Calu3 (cell line): ENCODE measurements around the gene IL1RL2. TPM values are rescaled to one million over a fixed set of nuclear protein-coding genes. Genes with fewer than 3 reads are reported as not detected.

Experiments used
- BruUV-seq: library from RNA; stranded (reverse); fragments of 400-500 nt; replicated peaks from 2 replicates; lab custom pipeline; 2021; lab: Mats Ljungman, UMichigan
- CTCF ChIA-PET: fragments of 300-600 bp; sonication (Branson Sonifier 250); formaldehyde crosslinking; loops from one replicate; lab custom pipeline; 2022; ENCODE audit warnings: antibody characterized with exemption; lab: Charles Lee
- DNase-seq: peaks from one replicate; pipeline ENCODE4 v3.0.0; 2022
- H3K27ac Mint-ChIP-seq: one replicate; pipeline ENCODE4 v1.8.0; 2022; ENCODE audit warnings: mixed read lengths; ENCODE audit not compliant: unreplicated experiment
- H3K27me3 Mint-ChIP-seq: one replicate; pipeline ENCODE4 v1.8.0; 2022; ENCODE audit warnings: mixed read lengths; ENCODE audit not compliant: unreplicated experiment
- H3K36me3 Mint-ChIP-seq: one replicate; pipeline ENCODE4 v1.8.0; 2022; ENCODE audit warnings: mild to moderate bottlenecking, moderate library complexity, mixed read lengths; ENCODE audit not compliant: insufficient read depth, unreplicated experiment
- H3K4me1 Mint-ChIP-seq: one replicate; pipeline ENCODE4 v1.8.0; 2022; ENCODE audit warnings: mild to moderate bottlenecking, low read depth, mixed read lengths; ENCODE audit not compliant: unreplicated experiment
- H3K4me3 Mint-ChIP-seq: one replicate; pipeline ENCODE4 v1.8.0; 2022; ENCODE audit warnings: mild to moderate bottlenecking, low read depth, moderate library complexity, mixed read lengths; ENCODE audit not compliant: unreplicated experiment
- H3K9me3 Mint-ChIP-seq: one replicate; pipeline ENCODE4 v1.8.0; 2022; ENCODE audit warnings: low read depth, mixed read lengths; ENCODE audit not compliant: unreplicated experiment
- CTCF ChIP-seq: fragments of 200-600 bp; IDR thresholded peaks from one replicate; pipeline ENCODE4 v1.8.0; 2022; ENCODE audit warnings: antibody characterized with exemption; ENCODE audit not compliant: unreplicated experiment
- intact Hi-C: fragments of 100-400 bp; cut with micrococcal nuclease; formaldehyde crosslinking; loops from one replicate; pipeline ENCODE4 v1.10.0; 2022; ENCODE audit not compliant: unreplicated experiment
- total RNA-seq: library from RNA; stranded (reverse); gene quantifications from 2 replicates; pipeline ENCODE4 v1.2.3, GENCODE V29; 2022

IL1RL2 gene
- total RNA-seq, 1 experiment from 2014 or later: 0.68 TPM

- DNase-seq: no peak
- intact Hi-C loops: loop anchor here (5.0 kb wide), 1 partner anchor 107 kb away; the partner anchor contains the start of gene IL18R1
- peak overlapping the region; percentile 22 for H3K27ac Mint-ChIP-seq
- H3K9me3 Mint-ChIP-seq: no peaks in the 10 kb centered on the region
- H3K4me1 Mint-ChIP-seq: peaks cover 18% of the 10 kb centered on the region
- no TSS peak for BruUV-seq
- TF ChIP-seq CTCF: no peak
- peak overlapping the region; percentile 75 for H3K4me3 Mint-ChIP-seq
- H3K36me3 Mint-ChIP-seq: peaks cover 8% of the 10 kb centered on the region
- peaks cover 8% of the 10 kb centered on the region for H3K27me3 Mint-ChIP-seq
- CTCF ChIA-PET: interaction anchor here (0.5 to 1.1 kb wide), 3 partner anchors 180 to 494 kb away, joined by 3 to 5 read pairs (median 3); no protein-coding TSS in a partner anchor
These were observed 63.5 kb downstream of the IL1RL2 start for GRCh38 chr2:102250278-102250821.

GRCh38 chr2:102251042-102251848 lies 64.4 kb downstream of the IL1RL2 start:
- DNase-seq: peak; percentile 81
- peaks cover 19% of the 10 kb centered on the region for H3K4me1 Mint-ChIP-seq
- no peaks in the 10 kb centered on the region for H3K9me3 Mint-ChIP-seq
- CTCF ChIA-PET: interaction anchor here (0.5 to 1.4 kb wide), 8 partner anchors 11 to 495 kb away, joined by 3 to 5 read pairs (median 3); no protein-coding TSS in a partner anchor
- peak overlapping the region; percentile 75 for H3K4me3 Mint-ChIP-seq
- peak overlapping the region; percentile 22 for H3K27ac Mint-ChIP-seq
- intact Hi-C loops: loop anchor here (5.0 kb wide), 1 partner anchor 106 kb away; the partner anchor contains the start of gene IL18R1
- peaks cover 8% of the 10 kb centered on the region for H3K27me3 Mint-ChIP-seq
- TF ChIP-seq CTCF: peak; percentile 81
- BruUV-seq: no TSS peak
- H3K36me3 Mint-ChIP-seq: peaks cover 10% of the 10 kb centered on the region

GRCh38 chr2:102251849-102252203 lies 65.0 kb downstream of the IL1RL2 start:
- TF ChIP-seq CTCF: no peak
- intact Hi-C loops: loop anchor here (5.0 kb wide), 1 partner anchor 105 kb away; the partner anchor contains the start of gene IL18R1
- H3K4me1 Mint-ChIP-seq: peaks cover 25% of the 10 kb centered on the region
- peaks cover 8% of the 10 kb centered on the region for H3K27me3 Mint-ChIP-seq
- no TSS peak for BruUV-seq
- H3K4me3 Mint-ChIP-seq: peak overlapping the region; percentile 75
- CTCF ChIA-PET: interaction anchor here (0.6 to 1.4 kb wide), 6 partner anchors 11 to 245 kb away, joined by 3 to 5 read pairs (median 3); no protein-coding TSS in a partner anchor
- H3K36me3 Mint-ChIP-seq: peaks cover 13% of the 10 kb centered on the region
- H3K9me3 Mint-ChIP-seq: no peaks in the 10 kb centered on the region
- H3K27ac Mint-ChIP-seq: no peak overlapping the region
- DNase-seq: no peak

- H3K4me3 Mint-ChIP-seq: no peak overlapping the region
- peaks cover 8% of the 10 kb centered on the region for H3K27me3 Mint-ChIP-seq
- no TSS peak for BruUV-seq
- peaks cover 13% of the 10 kb centered on the region for H3K36me3 Mint-ChIP-seq
- no peaks in the 10 kb centered on the region for H3K9me3 Mint-ChIP-seq
- no peak for DNase-seq
- H3K4me1 Mint-ChIP-seq: peaks cover 29% of the 10 kb centered on the region
- no peak for TF ChIP-seq CTCF
- no peak overlapping the region for H3K27ac Mint-ChIP-seq
- intact Hi-C loops: loop anchor here (5.0 kb wide), 1 partner anchor 105 kb away; the partner anchor contains the start of gene IL18R1
- CTCF ChIA-PET: interaction anchor here (0.6 to 1.4 kb wide), 5 partner anchors 12 to 246 kb away, joined by 3 to 5 read pairs (median 3); no protein-coding TSS in a partner anchor
These were observed 65.4 kb downstream of the IL1RL2 start for GRCh38 chr2:102252236-102252635.
